ENCODE results near the gene PNPLA5.

The PNPLA5 gene

GRCh38 chr22:43895986-43896645 lies 4.3 kb upstream of the PNPLA5 start:
- no peak overlapping the region for H2AFZ ChIP-seq (ENCODE audit: low read depth, low read length, severe bottlenecking)
- no peaks in the 10 kb centered on the region for H3K36me3 ChIP-seq (ENCODE audit: low read length)
- H3K27ac ChIP-seq (ENCODE audit: low read depth, low read length), result no peak overlapping the region
- H3K4me2 ChIP-seq (ENCODE audit: low read depth, low read length, poor library complexity, severe bottlenecking), result no peak overlapping the region
- H4K20me1 ChIP-seq (ENCODE audit: low read depth, low read length), result no peaks in the 10 kb centered on the region
- H3K9me3 ChIP-seq (ENCODE audit: insufficient read depth, low read length), result no peaks in the 10 kb centered on the region
- H3K79me2 ChIP-seq (ENCODE audit: insufficient read depth, low read length), result no peaks in the 10 kb centered on the region
- no peaks in the 10 kb centered on the region for H3K27me3 ChIP-seq (ENCODE audit: low read length)
- H3K9ac ChIP-seq (ENCODE audit: low read length), result no peak overlapping the region
- H3K9me2 ChIP-seq (replicated peaks; ENCODE audit: insufficient read depth, low read length), result no peaks in the 10 kb centered on the region
- no peaks in the 10 kb centered on the region for H3F3A ChIP-seq (ENCODE audit: insufficient read depth)
- TF ChIP-seq EZH2phosphoT487 (conservative IDR thresholded peaks at IDR 0.05; ENCODE audit: low read length), result no peak
- TF ChIP-seq CTCF (IDR thresholded peaks at IDR 0.05; ENCODE audit: insufficient read depth, low read length, poor library complexity, severe bottlenecking), result no peak
- H3K4me3 ChIP-seq (ENCODE audit: insufficient read depth, low read length, poor library complexity, severe bottlenecking), result no peak overlapping the region

DNA sequence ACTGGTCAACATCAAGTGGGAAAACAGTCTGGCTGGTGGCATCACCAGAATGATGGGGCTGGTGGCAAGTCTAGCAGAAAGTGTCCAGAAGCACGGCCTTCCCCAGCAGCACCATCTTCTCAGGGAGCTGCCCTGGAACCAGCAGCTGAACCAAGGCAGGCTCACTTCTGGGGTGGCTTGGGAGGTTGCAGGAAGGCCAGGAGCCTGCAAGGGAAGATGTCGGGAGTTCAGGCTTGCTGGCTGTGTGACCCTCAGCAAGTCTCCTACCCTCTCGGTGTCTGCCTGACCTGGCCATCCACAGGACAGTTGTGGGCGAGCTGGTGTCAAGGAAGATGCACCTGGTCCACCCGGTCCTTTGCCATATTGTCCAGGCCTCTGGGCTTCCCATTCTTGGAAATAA lies 2.3 kb upstream of the PNPLA5 start:
- Histone ChIP-seq H3K79me2 (ENCODE audit: insufficient read depth, low read length) (no peaks in the 10 kb centered on the region), H3K9ac (ENCODE audit: low read length) (no peak overlapping the region), H3F3A (ENCODE audit: insufficient read depth) (no peaks in the 10 kb centered on the region), H3K9me3 (ENCODE audit: insufficient read depth, low read length) (no peaks in the 10 kb centered on the region), H3K9me2 (replicated peaks; ENCODE audit: insufficient read depth, low read length) (no peaks in the 10 kb centered on the region), H2AFZ (ENCODE audit: low read depth, low read length, severe bottlenecking) (no peak overlapping the region), H3K27me3 (ENCODE audit: low read length) (no peaks in the 10 kb centered on the region), H3K4me2 (ENCODE audit: low read depth, low read length, poor library complexity, severe bottlenecking) (no peak overlapping the region), H3K4me3 (ENCODE audit: insufficient read depth, low read length, poor library complexity, severe bottlenecking) (no peak overlapping the region), H3K27ac (ENCODE audit: low read depth, low read length) (no peak overlapping the region), H3K36me3 (ENCODE audit: low read length) (no peaks in the 10 kb centered on the region), H4K20me1 (ENCODE audit: low read depth, low read length) (no peaks in the 10 kb centered on the region)
- TF ChIP-seq CTCF (IDR thresholded peaks at IDR 0.05; ENCODE audit: insufficient read depth, low read length, poor library complexity, severe bottlenecking) (no peak), EZH2phosphoT487 (conservative IDR thresholded peaks at IDR 0.05; ENCODE audit: low read length) (no peak)

DNA sequence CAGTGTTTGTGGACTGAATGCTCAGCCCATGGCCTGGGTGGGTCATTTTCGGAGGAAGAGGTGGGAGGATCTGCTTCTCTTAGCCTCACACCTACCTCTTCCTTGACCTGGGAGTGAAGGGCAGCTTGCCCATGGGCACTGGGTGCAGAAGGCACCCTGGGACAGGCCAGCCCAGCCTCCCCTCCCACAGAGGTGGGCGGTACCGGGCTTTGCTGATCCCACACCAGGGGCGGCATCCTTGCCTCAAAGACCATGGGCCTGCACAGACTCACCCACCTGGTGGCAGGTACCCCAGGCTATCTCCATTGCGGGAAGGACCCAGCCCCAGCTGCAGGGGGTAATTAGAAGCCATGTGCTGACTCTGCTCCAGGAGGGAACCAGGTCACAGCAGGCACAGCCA lies 1.5 kb upstream of the PNPLA5 start:
- Histone ChIP-seq H3K9ac (ENCODE audit: low read length) (no peak overlapping the region), H3K4me3 (ENCODE audit: insufficient read depth, low read length, poor library complexity, severe bottlenecking) (no peak overlapping the region), H4K20me1 (ENCODE audit: low read depth, low read length) (no peaks in the 10 kb centered on the region), H3K36me3 (ENCODE audit: low read length) (no peaks in the 10 kb centered on the region), H3K27ac (ENCODE audit: low read depth, low read length) (no peak overlapping the region), H3F3A (ENCODE audit: insufficient read depth) (no peaks in the 10 kb centered on the region), H3K4me2 (ENCODE audit: low read depth, low read length, poor library complexity, severe bottlenecking) (no peak overlapping the region), H2AFZ (ENCODE audit: low read depth, low read length, severe bottlenecking) (no peak overlapping the region), H3K27me3 (ENCODE audit: low read length) (no peaks in the 10 kb centered on the region), H3K9me2 (replicated peaks; ENCODE audit: insufficient read depth, low read length) (no peaks in the 10 kb centered on the region), H3K9me3 (ENCODE audit: insufficient read depth, low read length) (no peaks in the 10 kb centered on the region), H3K79me2 (ENCODE audit: insufficient read depth, low read length) (no peaks in the 10 kb centered on the region)
- no peak for TF ChIP-seq EZH2phosphoT487 (conservative IDR thresholded peaks at IDR 0.05; ENCODE audit: low read length)
- TF ChIP-seq CTCF (IDR thresholded peaks at IDR 0.05; ENCODE audit: insufficient read depth, low read length, poor library complexity, severe bottlenecking), result no peak
